Measurements from ENCODE around the gene CEP192. TPM values are rescaled to one million over a fixed set of nuclear protein-coding genes. Genes with fewer than 3 reads are reported as not detected.
"Not testable (repeated sequence)": the region's sequence is repeated elsewhere in the genome, so short reads cannot be mapped to it uniquely, and the experiment has no call there.

Gene CEP192
- total RNA-seq, 2 donors from 2014 or later = 41.7 to 51.5 TPM

- Mint-ChIP-seq H3K36me3 (peaks cover 12 to 33% of the 10 kb centered on the region in 2 donors), H3K9me3 (no peaks in the 10 kb centered on the region), H3K27ac (peak overlapping the region in 1 of 2 donors; percentile 86)
- ATAC-seq = no peak
- no peak for DNase-seq (ENCODE audit: low spot score in 2 of 2)
These were observed 15.7 kb upstream of the CEP192 start for GRCh38 chr18:12975488-12975887.

- no peak for ATAC-seq
These were observed 14.9 kb upstream of the CEP192 start for GRCh38 chr18:12976305-12976704.

GRCh38 chr18:12980065-12980464 is 11.1 kb upstream of the CEP192 start:
- ATAC-seq; H3K36me3 Mint-ChIP-seq; H3K27ac Mint-ChIP-seq; DNase-seq (ENCODE audit: low spot score in 2 of 2); H3K9me3 Mint-ChIP-seq: not testable (repeated sequence)

More at GRCh38 chr18:12976305-12976704, 14.9 kb upstream of the CEP192 start:
- Mint-ChIP-seq H3K36me3 (peaks cover 12 to 25% of the 10 kb centered on the region in 2 donors), H3K9me3 (no peaks in the 10 kb centered on the region), H3K27ac (no peak overlapping the region)
- DNase-seq (ENCODE audit: low spot score in 2 of 2) = no peak

- no peak for ATAC-seq
- Mint-ChIP-seq H3K36me3 (peaks cover 17 to 19% of the 10 kb centered on the region in 2 donors), H3K27ac (peak overlapping the region; percentile 66 to 96), H3K9me3 (no peaks in the 10 kb centered on the region)
- DNase-seq (ENCODE audit: low spot score in 2 of 2) = no peak
These were observed 1.6 kb upstream of the CEP192 start for GRCh38 chr18:12989397-12990122.

GRCh38 chr18:12990123-12990475 is 1.1 kb upstream of the CEP192 start:
- peak; percentile 21 to 76 for DNase-seq (ENCODE audit: low spot score in 2 of 2)
- Mint-ChIP-seq H3K36me3 (peaks cover 17 to 19% of the 10 kb centered on the region in 2 donors), H3K27ac (peak overlapping the region; percentile 66 to 96), H3K9me3 (no peaks in the 10 kb centered on the region)
- peak in 1 of 2 donors; percentile 16 for ATAC-seq

- Mint-ChIP-seq H3K27ac (peak overlapping the region; percentile 66 to 96), H3K9me3 (no peaks in the 10 kb centered on the region), H3K36me3 (peaks cover 17 to 19% of the 10 kb centered on the region in 2 donors)
- DNase-seq (ENCODE audit: low spot score in 2 of 2) (no peak), ATAC-seq (no peak)
These were observed 558 bp upstream of the CEP192 start for GRCh38 chr18:12990641-12990966.

- H3K36me3 Mint-ChIP-seq = peaks cover 17 to 19% of the 10 kb centered on the region in 2 donors
- DNase-seq (ENCODE audit: low spot score in 2 of 2) = no peak
- H3K27ac Mint-ChIP-seq = peak overlapping the region; percentile 94 to 96
- no peak for ATAC-seq
- H3K9me3 Mint-ChIP-seq = no peaks in the 10 kb centered on the region
These were observed 638 bp downstream of the CEP192 start for GRCh38 chr18:12991821-12992179.

- H3K36me3 Mint-ChIP-seq = peaks cover 17 to 19% of the 10 kb centered on the region in 2 donors
- ATAC-seq = no peak
- no peaks in the 10 kb centered on the region for H3K9me3 Mint-ChIP-seq
- H3K27ac Mint-ChIP-seq = no peak overlapping the region
- no peak for DNase-seq (ENCODE audit: low spot score in 2 of 2)
These were observed 2.3 kb downstream of the CEP192 start for GRCh38 chr18:12993439-12993838.

GRCh38 chr18:12995424-12995823 is 4.3 kb downstream of the CEP192 start:
- H3K27ac Mint-ChIP-seq = no peak overlapping the region
- DNase-seq (ENCODE audit: low spot score in 2 of 2) (no peak), ATAC-seq (no peak)
- peaks cover 10 to 13% of the 10 kb centered on the region in 2 donors for H3K36me3 Mint-ChIP-seq
- H3K9me3 Mint-ChIP-seq = no peaks in the 10 kb centered on the region

GRCh38 chr18:12995952-12996477 is 4.9 kb downstream of the CEP192 start:
- Mint-ChIP-seq H3K36me3 (peaks cover 8 to 9% of the 10 kb centered on the region in 2 donors), H3K9me3 (no peaks in the 10 kb centered on the region), H3K27ac (no peak overlapping the region)
- no peak for DNase-seq (ENCODE audit: low spot score in 2 of 2)
- no peak for ATAC-seq

- peaks cover 6% of the 10 kb centered on the region in 2 donors for H3K36me3 Mint-ChIP-seq
These were observed 5.6 kb downstream of the CEP192 start for GRCh38 chr18:12996661-12997292.

GRCh38 chr18:12997330-12997729 is 6.2 kb downstream of the CEP192 start:
- not testable (repeated sequence) for DNase-seq (ENCODE audit: low spot score in 2 of 2); ATAC-seq; H3K36me3 Mint-ChIP-seq; H3K9me3 Mint-ChIP-seq; H3K27ac Mint-ChIP-seq

More at GRCh38 chr18:12996661-12997292, 5.6 kb downstream of the CEP192 start:
- no peak overlapping the region for H3K27ac Mint-ChIP-seq
- ATAC-seq (no peak), DNase-seq (ENCODE audit: low spot score in 2 of 2) (no peak)
- H3K9me3 Mint-ChIP-seq = no peaks in the 10 kb centered on the region

GRCh38 chr18:12998332-12999060 is 7.3 kb downstream of the CEP192 start:
- no peaks in the 10 kb centered on the region for H3K9me3 Mint-ChIP-seq
- H3K36me3 Mint-ChIP-seq = no peaks in the 10 kb centered on the region
- peak; percentile 79 to 86 for ATAC-seq
- DNase-seq (ENCODE audit: low spot score in 2 of 2) = no peak
- H3K27ac Mint-ChIP-seq = peak overlapping the region; percentile 0 to 28

GRCh38 chr18:13003466-13003896 is 12.3 kb downstream of the CEP192 start:
- DNase-seq (ENCODE audit: low spot score in 2 of 2) = no peak
- H3K9me3 Mint-ChIP-seq = no peaks in the 10 kb centered on the region
- peak; percentile 35 to 53 for ATAC-seq
- no peak overlapping the region for H3K27ac Mint-ChIP-seq
- H3K36me3 Mint-ChIP-seq = no peaks in the 10 kb centered on the region

- ATAC-seq (no peak), DNase-seq (ENCODE audit: low spot score in 2 of 2) (no peak)
- Mint-ChIP-seq H3K27ac (no peak overlapping the region), H3K9me3 (no peaks in the 10 kb centered on the region), H3K36me3 (peaks cover 0 to 4% of the 10 kb centered on the region in 2 donors)
These were observed 13.2 kb downstream of the CEP192 start for GRCh38 chr18:13004396-13004795.

GRCh38 chr18:13005289-13005688 is 14.1 kb downstream of the CEP192 start:
- peak in 1 of 2 donors; percentile 18 for ATAC-seq
- Mint-ChIP-seq H3K36me3 (peaks cover 0 to 4% of the 10 kb centered on the region in 2 donors), H3K27ac (no peak overlapping the region), H3K9me3 (no peaks in the 10 kb centered on the region)
- DNase-seq (ENCODE audit: low spot score in 2 of 2) = no peak
